ENCODE data around the gene SPEG.

SPEG gene

GRCh38 chr2:219409619-219410018 is 25.0 kb upstream of the SPEG start:
- DNase-seq (ENCODE audit: low read depth) = no peak
- no peak for TF ChIP-seq CTCF (conservative IDR thresholded peaks at IDR 0.05; ENCODE audit: control insufficient read depth, insufficient read depth, low read depth, low read length)
- H3K4me3 ChIP-seq (ENCODE audit: control insufficient read depth, low read depth, low read length) = no peak overlapping the region

GRCh38 chr2:219410390-219410789 is 24.3 kb upstream of the SPEG start:
- no peak overlapping the region for H3K4me3 ChIP-seq (ENCODE audit: control insufficient read depth, low read depth, low read length)
- no peak for DNase-seq (ENCODE audit: low read depth)
- no peak for TF ChIP-seq CTCF (conservative IDR thresholded peaks at IDR 0.05; ENCODE audit: control insufficient read depth, insufficient read depth, low read depth, low read length)

- TF ChIP-seq CTCF (conservative IDR thresholded peaks at IDR 0.05; ENCODE audit: control insufficient read depth, insufficient read depth, low read depth, low read length) = no peak
- no peak for DNase-seq (ENCODE audit: low read depth)
- no peak overlapping the region for H3K4me3 ChIP-seq (ENCODE audit: control insufficient read depth, low read depth, low read length)
Measured at GRCh38 chr2:219414857-219415256, 19.8 kb upstream of the SPEG start.

- TF ChIP-seq CTCF (conservative IDR thresholded peaks at IDR 0.05; ENCODE audit: control insufficient read depth, insufficient read depth, low read depth, low read length) = no peak
- no peak for DNase-seq (ENCODE audit: low read depth)
- H3K4me3 ChIP-seq (ENCODE audit: control insufficient read depth, low read depth, low read length) = no peak overlapping the region
Measured at GRCh38 chr2:219415580-219416234, 18.9 kb upstream of the SPEG start.

- no peak for TF ChIP-seq CTCF (conservative IDR thresholded peaks at IDR 0.05; ENCODE audit: control insufficient read depth, insufficient read depth, low read depth, low read length)
- no peak overlapping the region for H3K4me3 ChIP-seq (ENCODE audit: control insufficient read depth, low read depth, low read length)
- no peak for DNase-seq (ENCODE audit: low read depth)
Measured at GRCh38 chr2:219416235-219416602, 18.4 kb upstream of the SPEG start.

- no peak overlapping the region for H3K4me3 ChIP-seq (ENCODE audit: control insufficient read depth, low read depth, low read length)
- no peak for TF ChIP-seq CTCF (conservative IDR thresholded peaks at IDR 0.05; ENCODE audit: control insufficient read depth, insufficient read depth, low read depth, low read length)
- DNase-seq (ENCODE audit: low read depth) = no peak
Measured at GRCh38 chr2:219416938-219417337, 17.7 kb upstream of the SPEG start.

GRCh38 chr2:219417374-219417773 is 17.3 kb upstream of the SPEG start:
- TF ChIP-seq CTCF (conservative IDR thresholded peaks at IDR 0.05; ENCODE audit: control insufficient read depth, insufficient read depth, low read depth, low read length) = no peak
- DNase-seq (ENCODE audit: low read depth) = no peak
- H3K4me3 ChIP-seq (ENCODE audit: control insufficient read depth, low read depth, low read length) = no peak overlapping the region

All from fibroblast of mammary gland (primary cell).